GM12878 (cell line): Measurements from ENCODE around the gene RCOR1. TPM values are rescaled to one million over a fixed set of nuclear protein-coding genes. Genes with fewer than 3 reads are reported as not detected.

ENCODE experiments used
- ATAC-seq: fragments of 200-7000 bp; cut with Tn5 transposase; 3 replicates; pipeline ENCODE4 v1.9.1; 2020; ENCODE audit warnings: mild to moderate bottlenecking, moderate library complexity
- BruUV-seq: library from RNA; stranded (reverse); fragments of 400-500 nt; replicated peaks from 2 replicates; lab custom pipeline; 2021; lab: Mats Ljungman, UMichigan
- CTCF ChIA-PET: fragments of 300-600 bp; sonication (Branson Sonifier 250); formaldehyde crosslinking; extraction: SDS; loops from one replicate; lab custom pipeline; 2021; ENCODE audit warnings: inconsistent platforms; lab: Yijun Ruan, JAX
- POLR2A ChIA-PET: fragments of 350-600 bp; formaldehyde crosslinking; extraction: SDS; loops from one replicate; lab custom pipeline; 2021; ENCODE audit warnings: inconsistent platforms; lab: Charles Lee
- RAD21 ChIA-PET: fragments of 300-600 bp; sonication (Branson Sonifier 250); formaldehyde crosslinking; loops from one replicate; lab custom pipeline; 2023; ENCODE audit warnings: antibody characterized with exemption; ENCODE audit not compliant: unreplicated experiment; lab: Charles Lee
- SMC1A ChIA-PET: fragments of 300-600 bp; sonication (Branson Sonifier 250); formaldehyde crosslinking; loops from one replicate; lab custom pipeline; 2023; ENCODE audit not compliant: unreplicated experiment, uncharacterized antibody; lab: Charles Lee
- DNase-seq: peaks from one replicate; pipeline ENCODE4 v3.0.0-alpha.2; 2011; ENCODE audit warnings: low read depth, low spot score
- FAIRE-seq: peaks from 3 replicates; lab custom pipeline; 2011; peaks lifted over from hg19 to GRCh38; lab: Jason Lieb, UNC
- H2AFZ ChIP-seq: 2 replicates; pipeline ENCODE4 v1.6.0; 2011; ENCODE audit warnings: low read depth, low read length, control low read depth; ENCODE audit not compliant: control insufficient read depth
- H3K27ac ChIP-seq: 2 replicates; pipeline ENCODE4 v1.5.1; 2011; ENCODE audit warnings: control low read depth; ENCODE audit not compliant: control insufficient read depth, insufficient read depth
- H3K27me3 ChIP-seq, 2 experiments: replicated peaks in 1 of 2; 2 replicates each; pipeline versions ENCODE4 v1.6.0 to v1.6.1; 2011; ENCODE audit warnings: low read length in 1 of 2; ENCODE audit not compliant: control insufficient read depth in 2 of 2, insufficient read depth in 2 of 2
- H3K36me3 ChIP-seq, 2 experiments: 2 replicates each; pipeline ENCODE4 v1.5.1; 2011; ENCODE audit warnings: low read length in 1 of 2; ENCODE audit not compliant: control insufficient read depth in 2 of 2, insufficient read depth in 2 of 2
- H3K4me1 ChIP-seq: 2 replicates; pipeline ENCODE4 v1.6.1; 2011; ENCODE audit warnings: mild to moderate bottlenecking, low read length, moderate library complexity, mixed read lengths; ENCODE audit not compliant: control insufficient read depth, insufficient read depth
- H3K4me2 ChIP-seq: 2 replicates; pipeline ENCODE4 v1.6.0; 2011; ENCODE audit warnings: control low read depth; ENCODE audit not compliant: control insufficient read depth, insufficient read depth
- H3K4me3 ChIP-seq: fragments of 200-600 bp; sonication (generic); 2 replicates; pipeline ENCODE4 v1.5.1; 2016
- H3K79me2 ChIP-seq: 2 replicates; pipeline ENCODE4 v1.6.0; 2011; ENCODE audit warnings: low read length; ENCODE audit not compliant: control insufficient read depth, insufficient read depth
- H3K9ac ChIP-seq: 2 replicates; pipeline ENCODE4 v1.8.0; 2011; ENCODE audit warnings: low read length, control low read depth, mixed read lengths; ENCODE audit not compliant: control insufficient read depth, insufficient read depth
- H3K9me3 ChIP-seq: replicated peaks from 3 replicates; pipeline ENCODE4 v1.5.1; 2011; ENCODE audit warnings: mild to moderate bottlenecking, low read length; ENCODE audit not compliant: control insufficient read depth, insufficient read depth
- H4K20me1 ChIP-seq: 2 replicates; pipeline ENCODE4 v1.6.0; 2011; ENCODE audit not compliant: control insufficient read depth, insufficient read depth
- IKZF2 ChIP-seq, 2 experiments: fragments of 450-650 bp; IDR thresholded peaks; 2 replicates each; pipeline ENCODE4 v1.6.1; 2017; ENCODE audit warnings: mild to moderate bottlenecking in 2 of 2, moderate library complexity in 2 of 2
- MEF2B ChIP-seq: fragments of 450-650 bp; IDR thresholded peaks from 2 replicates; pipeline ENCODE4 v1.6.1; 2018; ENCODE audit warnings: mild to moderate bottlenecking, moderate library complexity; ENCODE audit not compliant: partially characterized antibody, poor library complexity, severe bottlenecking
- MYC ChIP-seq: IDR thresholded peaks from 2 replicates; pipeline ENCODE4 v1.6.1; 2011; ENCODE audit warnings: mild to moderate bottlenecking, low read length, moderate library complexity, inconsistent platforms; ENCODE audit not compliant: insufficient read depth, insufficient replicate concordance, insufficient read length, severe bottlenecking
- RAD21 ChIP-seq: IDR thresholded peaks from 2 replicates; pipeline ENCODE4 v1.6.1; 2011; ENCODE audit warnings: mild to moderate bottlenecking, low read depth, low read length, moderate library complexity; ENCODE audit not compliant: insufficient read depth
- RFX5 ChIP-seq: IDR thresholded peaks from 2 replicates; pipeline ENCODE4 v1.6.1; 2011; ENCODE audit warnings: low read depth, low read length, improper control_type of control experiment
- SRF ChIP-seq, 2 experiments: IDR thresholded peaks; 2 replicates each; pipeline ENCODE4 v1.6.1; 2011; ENCODE audit warnings: low read depth in 2 of 2, low read length in 2 of 2, mild to moderate bottlenecking in 1 of 2, moderate library complexity in 1 of 2
- TAF1 ChIP-seq: IDR thresholded peaks from 2 replicates; pipeline ENCODE4 v1.6.1; 2011; ENCODE audit warnings: mild to moderate bottlenecking, low read depth, low read length, borderline replicate concordance
- TCF12 ChIP-seq: IDR thresholded peaks from 2 replicates; pipeline ENCODE4 v1.6.1; 2011; ENCODE audit warnings: low read depth, mild to moderate bottlenecking, low read length
- WGBS: methylation state at CpG from one replicate; pipeline ENCODE4 v1.1.6; 2016; ENCODE audit warnings: low lambda C conversion rate; ENCODE audit not compliant: insufficient replicate concordance, insufficient coverage; ENCODE audit errors: missing lambda C conversion rate; 5-methylcytosine and 5-hydroxymethylcytosine counted together
- in situ Hi-C: fragments of 300-500 bp; cut with MboI; formaldehyde crosslinking; loops from 9 replicates; pipeline ENCODE4 v1.14.3; 2018; ENCODE audit warnings: mixed read lengths
- intact Hi-C: fragments of 100-400 bp; cut with micrococcal nuclease; formaldehyde crosslinking; loops from one replicate; pipeline ENCODE4 v1.14.2; 2022; ENCODE audit not compliant: unreplicated experiment
- polyA plus RNA-seq, 11 experiments: library from polyadenylated mRNA; depleted of rRNA in 4 of 11; unstranded in 6 of 11; stranded (reverse) in 5 of 11; fragments of >200 nt; fragmentation: Nextera tagmentation in 4 of 11; fragmentation: Illumina TruSeq in 1 of 11; extraction: Ambion mirVana in 4 of 11; extraction: Trizol in 1 of 11; gene quantifications; 1 replicate in 1 of 11; 2 replicates in 10 of 11; pipeline versions ENCODE4 v1.2.1 to v1.2.3, GENCODE V29; 2011 to 2016; ENCODE audit warnings: inconsistent platforms in 2 of 11, missing spikeins in 2 of 11, low read depth in 1 of 11
- total RNA-seq, 4 experiments: library from RNA; depleted of rRNA in 3 of 4; stranded (reverse); fragments of >200 nt in 3 of 4; fragmentation: Illumina TruSeq in 1 of 4; extraction: Trizol in 1 of 4; gene quantifications; 2 replicates each; pipeline versions ENCODE4 v1.2.1 to v1.2.3, GENCODE V29; 2013 to 2021
- TF ChIP-seq, protein P1 (sequence below): fragments of 450-650 bp; IDR thresholded peaks from 2 replicates; pipeline ENCODE4 v1.6.1; 2017; ENCODE audit warnings: low read depth, mild to moderate bottlenecking, moderate library complexity

The RCOR1 gene
- total and polyA plus RNA-seq, 10 of the 15 experiments (the other 5 are each of a cell fraction or from before 2014, with no cell fraction given), result 1.6 to 12.2 (median 4.4) TPM

- TF ChIP-seq MEF2B (peak; percentile 90), SRF (IDR thresholded peaks at IDR 0.05; ENCODE audit: low read depth in 2 of 2, low read length in 2 of 2) (no peak), MYC (no peak)
- TF ChIP-seq, protein P1, sequence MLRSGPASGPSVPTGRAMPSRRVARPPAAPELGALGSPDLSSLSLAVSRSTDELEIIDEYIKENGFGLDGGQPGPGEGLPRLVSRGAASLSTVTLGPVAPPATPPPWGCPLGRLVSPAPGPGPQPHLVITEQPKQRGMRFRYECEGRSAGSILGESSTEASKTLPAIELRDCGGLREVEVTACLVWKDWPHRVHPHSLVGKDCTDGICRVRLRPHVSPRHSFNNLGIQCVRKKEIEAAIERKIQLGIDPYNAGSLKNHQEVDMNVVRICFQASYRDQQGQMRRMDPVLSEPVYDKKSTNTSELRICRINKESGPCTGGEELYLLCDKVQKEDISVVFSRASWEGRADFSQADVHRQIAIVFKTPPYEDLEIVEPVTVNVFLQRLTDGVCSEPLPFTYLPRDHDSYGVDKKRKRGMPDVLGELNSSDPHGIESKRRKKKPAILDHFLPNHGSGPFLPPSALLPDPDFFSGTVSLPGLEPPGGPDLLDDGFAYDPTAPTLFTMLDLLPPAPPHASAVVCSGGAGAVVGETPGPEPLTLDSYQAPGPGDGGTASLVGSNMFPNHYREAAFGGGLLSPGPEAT, result 0 out of 2 replicates have a peak, but pooled peaks have one; percentile 29
Measured at GRCh38 chr14:102758087-102758486, 165.6 kb downstream of the RCOR1 start (continued).

- ChIA-PET SMC1A (interaction anchor here (0.9 to 2.3 kb wide), 12 partner anchors 9 to 65 kb away, joined by 3 to 29 read pairs (median 4); no protein-coding TSS in a partner anchor), RAD21 (interaction anchor here (1.0 to 3.6 kb wide), 5 partner anchors 15 to 65 kb away, joined by 3 to 42 read pairs (median 4); no protein-coding TSS in a partner anchor), POLR2A (interaction anchor here (1.0 to 2.0 kb wide), 7 partner anchors 9 to 59 kb away, joined by 3 to 9 read pairs (median 4); no protein-coding TSS in a partner anchor), CTCF (interaction anchor here (0.7 to 4.1 kb wide), 12 partner anchors 9 to 165 kb away, joined by 3 to 47 read pairs (median 4); no protein-coding TSS in a partner anchor)
- Histone ChIP-seq H2AFZ (no peak overlapping the region), H3K9me3 (peaks cover 3% of the 10 kb centered on the region; the same call in 2 of the 3 replicates), H3K4me1 (peaks cover 45% of the 10 kb centered on the region), H3K9ac (no peak overlapping the region), H3K4me3 (no peak overlapping the region), H3K36me3 (no peaks in the 10 kb centered on the region), H3K79me2 (no peaks in the 10 kb centered on the region), H4K20me1 (no peaks in the 10 kb centered on the region), H3K27ac (no peak overlapping the region), H3K27me3 (no peaks in the 10 kb centered on the region), H3K4me2 (no peak overlapping the region)
- no peak for FAIRE-seq
- intact Hi-C loops, result loop anchor here (5.0 kb wide), 1 partner anchor 152 kb away; no protein-coding TSS in a partner anchor
- ATAC-seq, result no peak
- 83% methylated on average over 10 of the region's 10 CpGs for WGBS
- in situ Hi-C loops, result no loop called here
- no TSS peak for BruUV-seq
- no peak for DNase-seq
- TF ChIP-seq IKZF2 (IDR thresholded peaks at IDR 0.05), result no peak
- TF ChIP-seq TAF1, result no peak
- no peak for TF ChIP-seq TCF12
- no peak for TF ChIP-seq RFX5
- TF ChIP-seq RAD21, result 0 out of 2 replicates have a peak, but pooled peaks have one; percentile 15
- TF ChIP-seq, all 136 proteins: peak for 1
Measured at GRCh38 chr14:102759456-102760187, 167.2 kb downstream of the RCOR1 start.
